WERI-Rb-1 (cell line): ENCODE data around the gene SEC62.

ENCODE experiments used
- DNase-seq: peaks from one replicate; pipeline ENCODE4 v3.0.0-alpha.2; 2020
- H3K27ac ChIP-seq: fragments of 250-450 bp; sonication (Bioruptor Pico); 2 replicates; pipeline ENCODE4 v1.5.1; 2020; ENCODE audit warnings: mild to moderate bottlenecking, moderate library complexity
- H3K27me3 ChIP-seq: fragments of 250-450 bp; sonication (Bioruptor Pico); 2 replicates; pipeline ENCODE4 v1.5.1; 2021; ENCODE audit warnings: mild to moderate bottlenecking, low read depth, moderate library complexity; ENCODE audit not compliant: insufficient read depth, severe bottlenecking
- H3K36me3 ChIP-seq: fragments of 250-450 bp; sonication (Bioruptor Pico); 2 replicates; pipeline ENCODE4 v1.5.1; 2020; ENCODE audit warnings: mild to moderate bottlenecking, moderate library complexity
- H3K4me3 ChIP-seq: 2 replicates; pipeline ENCODE4 v1.5.1; 2011; ENCODE audit warnings: low read depth, mild to moderate bottlenecking, control low read depth, low read length
- H3K9me3 ChIP-seq: fragments of 250-450 bp; sonication (Bioruptor Pico); 2 replicates; pipeline ENCODE4 v1.5.1; 2021; ENCODE audit warnings: mild to moderate bottlenecking, moderate library complexity; ENCODE audit not compliant: severe bottlenecking
- CTCF ChIP-seq: IDR thresholded peaks from 2 replicates; pipeline ENCODE4 v1.5.1; 2011; ENCODE audit warnings: low read depth, mild to moderate bottlenecking, control low read depth, inconsistent platforms, low read length

The SEC62 gene

GRCh38 chr3:169966428-169966950 lies at the start of gene SEC62:
TSS of gene SEC62 (plus strand) at chr3:169966807. CDS start at chr3:169966823, 16 bp downstream.
- peak; percentile 95 for DNase-seq
- H3K27ac ChIP-seq, result peak within 1 kb of the TSS; percentile 87
- TF ChIP-seq CTCF, result peak; percentile 64
- H3K9me3 ChIP-seq, result no peaks in the 10 kb centered on the region
- peaks cover 8% of the 10 kb centered on the region for H3K36me3 ChIP-seq
- peak within 1 kb of the TSS; percentile 78 for H3K4me3 ChIP-seq
- H3K27me3 ChIP-seq, result no peaks in the 10 kb centered on the region

- TF ChIP-seq CTCF, result no peak
- Histone ChIP-seq H3K36me3 (no peaks in the 10 kb centered on the region), H3K27ac (no peak overlapping the region), H3K9me3 (no peaks in the 10 kb centered on the region), H3K4me3 (no peak overlapping the region), H3K27me3 (no peaks in the 10 kb centered on the region)
- DNase-seq, result no peak
Observed at GRCh38 chr3:169923189-169923588, 43.4 kb upstream of the SEC62 start.

GRCh38 chr3:169923831-169924230 lies 42.8 kb upstream of the SEC62 start:
- no peak overlapping the region for H3K27ac ChIP-seq
- TF ChIP-seq CTCF, result no peak

GRCh38 chr3:169929830-169930519 lies 36.6 kb upstream of the SEC62 start:
- H3K4me3 ChIP-seq, result no peak overlapping the region
- no peak for DNase-seq
- no peak overlapping the region for H3K27ac ChIP-seq
- H3K36me3 ChIP-seq, result no peaks in the 10 kb centered on the region
- H3K27me3 ChIP-seq, result no peaks in the 10 kb centered on the region
- no peaks in the 10 kb centered on the region for H3K9me3 ChIP-seq
- TF ChIP-seq CTCF, result no peak

More at GRCh38 chr3:169923831-169924230, 42.8 kb upstream of the SEC62 start:
- Histone ChIP-seq H3K36me3 (no peaks in the 10 kb centered on the region), H3K27me3 (no peaks in the 10 kb centered on the region), H3K4me3 (no peak overlapping the region), H3K9me3 (no peaks in the 10 kb centered on the region)
- no peak for DNase-seq

GRCh38 chr3:169930843-169931242 lies 35.8 kb upstream of the SEC62 start:
- DNase-seq, result no peak
- Histone ChIP-seq H3K27ac (no peak overlapping the region), H3K4me3 (no peak overlapping the region)

More at GRCh38 chr3:169930843-169931242, 35.8 kb upstream of the SEC62 start:
- TF ChIP-seq CTCF, result no peak
- no peaks in the 10 kb centered on the region for H3K27me3 ChIP-seq
- no peaks in the 10 kb centered on the region for H3K9me3 ChIP-seq
- no peaks in the 10 kb centered on the region for H3K36me3 ChIP-seq
